Osteoblast (primary cell): ENCODE measurements around the gene MEGF9. TPM values are rescaled to one million over a fixed set of nuclear protein-coding genes. Genes with fewer than 3 reads are reported as not detected.

ENCODE experiments used
- DNase-seq: peaks from one replicate; pipeline ENCODE4 v3.0.0; 2011; ENCODE audit warnings: low spot score, mixed read lengths; ENCODE audit not compliant: insufficient read length; ENCODE audit errors: missing footprints
- H2AFZ ChIP-seq: 2 replicates; pipeline ENCODE4 v1.6.0; 2011; ENCODE audit warnings: mild to moderate bottlenecking, low read length
- H3K27ac ChIP-seq: 2 replicates; pipeline ENCODE4 v1.5.1; 2011; ENCODE audit warnings: mild to moderate bottlenecking, low read depth, low read length, moderate library complexity
- H3K27me3 ChIP-seq: 2 replicates; pipeline ENCODE4 v1.6.0; 2012; ENCODE audit warnings: mild to moderate bottlenecking, control low read depth, inconsistent platforms, low read length, moderate library complexity; ENCODE audit not compliant: insufficient read depth
- H3K36me3 ChIP-seq: 2 replicates; pipeline ENCODE4 v1.5.1; 2011; ENCODE audit warnings: mild to moderate bottlenecking, low read length, control low read depth, moderate library complexity; ENCODE audit not compliant: insufficient read depth
- H3K4me1 ChIP-seq: 2 replicates; pipeline ENCODE4 v1.5.1; 2011; ENCODE audit warnings: mild to moderate bottlenecking, low read length, control low read depth, moderate library complexity; ENCODE audit not compliant: insufficient read depth
- H3K4me2 ChIP-seq: 2 replicates; pipeline ENCODE4 v1.6.0; 2011; ENCODE audit warnings: mild to moderate bottlenecking, low read length; ENCODE audit not compliant: insufficient read depth
- H3K4me3 ChIP-seq: fragments of 200-600 bp; sonication (generic); 3 replicates; pipeline ENCODE4 v1.5.1; 2012; ENCODE audit warnings: mild to moderate bottlenecking, low read length, inconsistent platforms; ENCODE audit not compliant: insufficient read depth
- H3K79me2 ChIP-seq: 2 replicates; pipeline ENCODE4 v1.6.0; 2012; ENCODE audit warnings: mild to moderate bottlenecking, low read length, control low read depth, inconsistent platforms; ENCODE audit not compliant: insufficient read depth
- H3K9me3 ChIP-seq: 2 replicates; pipeline ENCODE4 v1.5.1; 2011; ENCODE audit warnings: low read depth, low read length, control low read depth
- H4K20me1 ChIP-seq: 2 replicates; pipeline ENCODE4 v1.6.0; 2012; ENCODE audit warnings: mild to moderate bottlenecking, low read length, control low read depth; ENCODE audit not compliant: insufficient read depth
- CTCF ChIP-seq: IDR thresholded peaks from 2 replicates; pipeline ENCODE4 v1.5.1; 2011; ENCODE audit warnings: mild to moderate bottlenecking, low read depth, low read length, moderate library complexity; ENCODE audit errors: extremely low read depth
- total RNA-seq: library from RNA; depleted of rRNA; stranded (reverse); fragments of >200 nt; gene quantifications from 2 replicates; pipeline ENCODE4 v1.2.3, GENCODE V29; 2012

MEGF9 gene
- total RNA-seq, 1 donor = 10.9 TPM

- no peaks in the 10 kb centered on the region for H4K20me1 ChIP-seq
- DNase-seq = no peak
- TF ChIP-seq CTCF = no peak
- H3K4me1 ChIP-seq = no peaks in the 10 kb centered on the region
- H3K27me3 ChIP-seq = no peaks in the 10 kb centered on the region
- peaks cover 42% of the 10 kb centered on the region for H3K79me2 ChIP-seq
- no peak overlapping the region for H3K4me2 ChIP-seq
- no peak overlapping the region for H3K4me3 ChIP-seq
- no peaks in the 10 kb centered on the region for H3K9me3 ChIP-seq
- H3K36me3 ChIP-seq = peaks cover 21% of the 10 kb centered on the region
- no peak overlapping the region for H2AFZ ChIP-seq
- H3K27ac ChIP-seq = no peak overlapping the region
Measured at GRCh38 chr9:120564589-120564988, 149.7 kb downstream of the MEGF9 start.

GRCh38 chr9:120562861-120563443, 151.3 kb downstream of the MEGF9 start:
- Histone ChIP-seq H3K79me2 (peaks cover 46% of the 10 kb centered on the region), H2AFZ (no peak overlapping the region), H4K20me1 (no peaks in the 10 kb centered on the region), H3K36me3 (peaks cover 5% of the 10 kb centered on the region), H3K9me3 (no peaks in the 10 kb centered on the region), H3K4me3 (no peak overlapping the region), H3K27me3 (no peaks in the 10 kb centered on the region), H3K27ac (no peak overlapping the region), H3K4me1 (no peaks in the 10 kb centered on the region), H3K4me2 (no peak overlapping the region)
- peak; percentile 49 for DNase-seq
- TF ChIP-seq CTCF = no peak

GRCh38 chr9:120561709-120562108, 152.6 kb downstream of the MEGF9 start:
- Histone ChIP-seq H3K36me3 (no peaks in the 10 kb centered on the region), H3K27me3 (no peaks in the 10 kb centered on the region), H4K20me1 (no peaks in the 10 kb centered on the region), H3K4me3 (no peak overlapping the region), H3K27ac (no peak overlapping the region), H3K4me1 (no peaks in the 10 kb centered on the region), H3K79me2 (peaks cover 50% of the 10 kb centered on the region), H3K4me2 (no peak overlapping the region), H2AFZ (no peak overlapping the region), H3K9me3 (no peaks in the 10 kb centered on the region)
- no peak for TF ChIP-seq CTCF
- no peak for DNase-seq

DNA sequence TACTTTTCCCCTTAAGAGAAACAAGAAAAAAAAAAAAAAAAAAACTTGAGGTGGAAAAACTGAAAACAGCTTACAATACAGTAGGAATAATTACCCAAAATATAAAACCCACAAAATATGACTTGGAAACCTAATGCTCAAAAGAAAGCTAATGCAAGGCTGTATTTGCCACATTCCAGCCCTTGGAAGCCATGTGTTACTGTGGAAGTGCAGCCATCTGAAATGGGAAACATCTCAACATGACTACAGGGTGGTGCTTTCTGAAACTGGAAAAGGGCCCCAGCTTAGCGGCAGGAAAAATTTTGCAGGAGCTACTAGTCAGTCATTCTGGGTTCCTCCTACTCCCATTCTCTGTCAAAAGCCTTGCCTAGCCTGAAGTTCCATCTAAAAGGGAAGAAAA, 154.7 kb downstream of the MEGF9 start:
- no peaks in the 10 kb centered on the region for H4K20me1 ChIP-seq
- H3K4me1 ChIP-seq = no peaks in the 10 kb centered on the region
- no peak for TF ChIP-seq CTCF
- no peak overlapping the region for H3K27ac ChIP-seq
- no peaks in the 10 kb centered on the region for H3K9me3 ChIP-seq
- peaks cover 3% of the 10 kb centered on the region for H3K36me3 ChIP-seq
- peaks cover 40% of the 10 kb centered on the region for H3K79me2 ChIP-seq
- no peaks in the 10 kb centered on the region for H3K27me3 ChIP-seq
- H3K4me3 ChIP-seq = no peak overlapping the region
- H2AFZ ChIP-seq = peak overlapping the region; percentile 15
- H3K4me2 ChIP-seq = no peak overlapping the region
- DNase-seq = no peak
